SK-N-SH (cell line): ENCODE measurements around the gene DHDDS. TPM values are rescaled to one million over a fixed set of nuclear protein-coding genes. Genes with fewer than 3 reads are reported as not detected.

ENCODE experiments used
- CTCF ChIA-PET: fragments of 300-600, 350-600 bp; formaldehyde crosslinking; extraction: SDS; loops from one replicate; lab custom pipeline; 2021; lab: Yijun Ruan, JAX
- POLR2A ChIA-PET: fragments of 350-600 bp; sonication (Branson Sonifier 250); formaldehyde crosslinking; extraction: SDS; loops from one replicate; lab custom pipeline; 2020; ENCODE audit warnings: antibody characterized with exemption, inconsistent platforms; lab: Yijun Ruan, JAX
- DNase-seq: peaks from one replicate; pipeline ENCODE4 v3.0.0; 2012
- H2AFZ ChIP-seq: fragments of 200-600 bp; sonication (generic); 2 replicates; pipeline ENCODE4 v1.8.1; 2016; ENCODE audit warnings: antibody characterized with exemption, mild to moderate bottlenecking, low read depth
- H3F3A ChIP-seq: fragments of 200-600 bp; sonication (generic); replicated peaks from 2 replicates; pipeline ENCODE3; 2016; ENCODE audit warnings: antibody characterized with exemption, mild to moderate bottlenecking; ENCODE audit not compliant: insufficient read depth
- H3K27ac ChIP-seq, 2 experiments: fragments of 200-500 bp in 1 of 2; fragments of 200-600 bp in 1 of 2; sonication (Bioruptor generic) in 1 of 2; sonication (generic), shearing (Covaris generic) in 1 of 2; 2 replicates each; pipeline versions ENCODE4 v1.5.1 to v1.6.1; 2014 to 2016; ENCODE audit warnings: low read depth in 2 of 2, inconsistent platforms in 1 of 2, low read length in 1 of 2, mild to moderate bottlenecking in 1 of 2, mixed read lengths in 1 of 2
- H3K27me3 ChIP-seq: fragments of 200-600 bp; sonication (generic), shearing (Covaris generic); 2 replicates; pipeline ENCODE4 v1.6.1; 2016; ENCODE audit warnings: mixed run types; ENCODE audit not compliant: insufficient read depth
- H3K36me3 ChIP-seq, 2 experiments: fragments of 200-500 bp in 1 of 2; fragments of 200-600 bp in 1 of 2; sonication (Bioruptor generic) in 1 of 2; sonication (generic) in 1 of 2; replicated peaks in 1 of 2; 2 replicates each; pipeline versions ENCODE3 to v1.5.1; 2014 to 2016; ENCODE audit warnings: low read length in 1 of 2, mild to moderate bottlenecking in 1 of 2; ENCODE audit not compliant: insufficient read depth in 2 of 2, control insufficient read depth in 1 of 2
- H3K4me1 ChIP-seq, 2 experiments: fragments of 200-500 bp in 1 of 2; fragments of 200-600 bp in 1 of 2; sonication (Bioruptor generic) in 1 of 2; sonication (generic), shearing (Covaris generic) in 1 of 2; 2 replicates each; pipeline versions ENCODE4 v1.5.1 to v1.6.1; 2014 to 2016; ENCODE audit warnings: low read depth in 1 of 2, low read length in 1 of 2, mixed run types in 1 of 2; ENCODE audit not compliant: insufficient read depth in 2 of 2, control insufficient read depth in 1 of 2
- H3K4me2 ChIP-seq: fragments of 200-600 bp; sonication (generic), shearing (Covaris generic); 2 replicates; pipeline ENCODE4 v1.6.1; 2017; ENCODE audit warnings: mixed run types
- H3K4me3 ChIP-seq, 2 experiments: fragments of 200-500 bp in 1 of 2; fragments of 200-600 bp in 1 of 2; sonication (Bioruptor generic) in 1 of 2; sonication (generic), shearing (Covaris generic) in 1 of 2; 2 replicates each; pipeline versions ENCODE4 v1.5.1 to v1.8.1; 2014 to 2016; ENCODE audit warnings: low read depth in 2 of 2, inconsistent platforms in 1 of 2, low read length in 1 of 2, mild to moderate bottlenecking in 1 of 2, mixed read lengths in 1 of 2, moderate library complexity in 1 of 2
- H3K79me2 ChIP-seq: fragments of 200-600 bp; sonication (generic); 2 replicates; pipeline ENCODE4 v1.8.1; 2017; ENCODE audit warnings: mild to moderate bottlenecking; ENCODE audit not compliant: insufficient read depth
- H3K9ac ChIP-seq: fragments of 200-600 bp; sonication (generic); 2 replicates; pipeline ENCODE4 v1.6.1; 2017; ENCODE audit warnings: mixed run types
- H3K9me2 ChIP-seq: fragments of 200-600 bp; sonication (generic); 2 replicates; pipeline ENCODE4 v1.6.1; 2017; ENCODE audit warnings: mixed run types
- H3K9me3 ChIP-seq: fragments of 200-600 bp; sonication (generic); 2 replicates; pipeline ENCODE4 v1.6.1; 2017; ENCODE audit warnings: mixed run types, mild to moderate bottlenecking, moderate library complexity
- H4K20me1 ChIP-seq: fragments of 200-600 bp; sonication (generic); 2 replicates; pipeline ENCODE4 v1.6.1; 2017; ENCODE audit warnings: mild to moderate bottlenecking, mixed run types; ENCODE audit not compliant: insufficient read depth
- CTCF ChIP-seq: fragments of 200-600 bp; sonication (generic); IDR thresholded peaks from 2 replicates; pipeline ENCODE4 v1.6.1; 2017; ENCODE audit warnings: antibody characterized with exemption, mild to moderate bottlenecking, moderate library complexity
- ELF1 ChIP-seq: IDR thresholded peaks from 2 replicates; pipeline ENCODE4 v1.4.0; 2012
- FOXJ3 ChIP-seq: sonication (generic); formaldehyde crosslinking; IDR thresholded peaks from 2 replicates; pipeline ENCODE4 v1.5.1; 2020; ENCODE audit warnings: mild to moderate bottlenecking, missing genetic modification reagents
- GATA2 ChIP-seq: sonication (generic); formaldehyde crosslinking; IDR thresholded peaks from 2 replicates; pipeline ENCODE4 v1.5.0; 2020; ENCODE audit warnings: mild to moderate bottlenecking, missing genetic modification reagents
- JUND ChIP-seq: IDR thresholded peaks from 2 replicates; pipeline ENCODE4 v1.4.0; 2012
- NFIC ChIP-seq: IDR thresholded peaks from 2 replicates; pipeline ENCODE4 v1.4.0; 2012; ENCODE audit warnings: borderline replicate concordance
- NRF1 ChIP-seq: IDR thresholded peaks from 2 replicates; pipeline ENCODE4 v1.6.1; 2012; ENCODE audit warnings: low read depth, mild to moderate bottlenecking, low read length
- POLR2AphosphoS5 ChIP-seq: IDR thresholded peaks from 2 replicates; pipeline ENCODE4 v1.6.1; 2012; ENCODE audit warnings: low read depth, low read length
- RXRA ChIP-seq: IDR thresholded peaks from 2 replicates; pipeline ENCODE4 v1.4.0; 2012; ENCODE audit warnings: low read depth, mild to moderate bottlenecking, borderline replicate concordance
- TEAD4 ChIP-seq: IDR thresholded peaks from 2 replicates; pipeline ENCODE4 v1.4.0; 2012; ENCODE audit warnings: mild to moderate bottlenecking, borderline replicate concordance; ENCODE audit not compliant: insufficient read depth
- YY1 ChIP-seq: IDR thresholded peaks from 2 replicates; pipeline ENCODE4 v1.4.0; 2012; ENCODE audit warnings: low read depth, mild to moderate bottlenecking
- WGBS: methylation state at CpG from one replicate; pipeline ENCODE4 v1.1.6; 2017; ENCODE audit warnings: low lambda C conversion rate; 5-methylcytosine and 5-hydroxymethylcytosine counted together
- polyA plus RNA-seq, 3 experiments: library from polyadenylated mRNA; depleted of rRNA; stranded (reverse); fragments of >200 nt; gene quantifications; 2 replicates each; pipeline ENCODE4 v1.2.3, GENCODE V29; 2012
- TF ChIP-seq, protein P1 (sequence below): fragments of 150-350 bp; IDR thresholded peaks from 2 replicates; pipeline ENCODE4 v1.6.1; 2016; ENCODE audit warnings: mild to moderate bottlenecking, low read depth, low read length
- TF ChIP-seq, protein P2 (sequence below): IDR thresholded peaks from 2 replicates; pipeline ENCODE4; 2012
- TF ChIP-seq, protein P3 (sequence below): IDR thresholded peaks from 2 replicates; pipeline ENCODE4 v1.4.0; 2012; ENCODE audit warnings: low read depth, borderline replicate concordance

The DHDDS gene
- polyA plus RNA-seq, 1 of the 3 experiments (the other 2 are of a cell fraction) = 25.0 TPM

DNA sequence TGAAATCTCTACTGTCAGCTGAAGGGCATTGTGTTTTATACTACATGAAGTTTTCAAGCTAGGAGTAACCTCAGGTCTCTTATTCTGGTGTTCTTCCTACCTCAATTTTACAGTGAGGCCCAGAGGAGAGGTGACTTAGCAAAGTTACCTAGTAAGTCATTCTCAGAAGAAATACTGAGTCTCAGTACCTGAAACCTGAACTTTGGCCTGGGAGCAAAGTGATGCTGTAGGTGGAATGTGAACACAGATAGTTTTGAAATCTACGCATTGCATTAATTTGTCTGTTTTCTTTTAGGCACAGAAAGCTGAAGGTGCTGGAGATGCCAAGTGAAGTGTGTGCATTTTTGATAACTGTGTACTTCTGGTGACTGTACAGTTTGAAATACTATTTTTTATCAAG, 42.7 kb downstream of the DHDDS start:
- POLR2A ChIA-PET = interaction anchor here (1.5 kb wide), 1 partner anchor 26 kb away, joined by 4 read pairs; no protein-coding TSS in a partner anchor
- CTCF ChIA-PET = interaction anchor here (0.9 kb wide), 1 partner anchor 25 kb away, joined by 4 read pairs; no protein-coding TSS in a partner anchor
- H3F3A ChIP-seq = peaks cover 59% of the 10 kb centered on the region
- 88% methylated on average over 1 of the region's 1 CpG for WGBS
- no peaks in the 10 kb centered on the region for H3K27me3 ChIP-seq
- H3K79me2 ChIP-seq = peaks cover 34% of the 10 kb centered on the region
- H3K9me2 ChIP-seq = no peaks in the 10 kb centered on the region
- H4K20me1 ChIP-seq = peaks cover 41% of the 10 kb centered on the region
- H2AFZ ChIP-seq = no peak overlapping the region
- 0 out of 4 replicates have a peak overlapping the region, but pooled peaks of 1 of the 2 experiments have one; percentile 7 for H3K4me3 ChIP-seq
- H3K4me1 ChIP-seq = peaks cover 6 to 26% of the 10 kb centered on the region in 2 experiments; a peak in 3 of 4 replicates
- H3K4me2 ChIP-seq = peak overlapping the region; percentile 82
- TF ChIP-seq POLR2AphosphoS5 = 0 out of 2 replicates have a peak, but pooled peaks have one; percentile 3
- TF ChIP-seq, protein P1, sequence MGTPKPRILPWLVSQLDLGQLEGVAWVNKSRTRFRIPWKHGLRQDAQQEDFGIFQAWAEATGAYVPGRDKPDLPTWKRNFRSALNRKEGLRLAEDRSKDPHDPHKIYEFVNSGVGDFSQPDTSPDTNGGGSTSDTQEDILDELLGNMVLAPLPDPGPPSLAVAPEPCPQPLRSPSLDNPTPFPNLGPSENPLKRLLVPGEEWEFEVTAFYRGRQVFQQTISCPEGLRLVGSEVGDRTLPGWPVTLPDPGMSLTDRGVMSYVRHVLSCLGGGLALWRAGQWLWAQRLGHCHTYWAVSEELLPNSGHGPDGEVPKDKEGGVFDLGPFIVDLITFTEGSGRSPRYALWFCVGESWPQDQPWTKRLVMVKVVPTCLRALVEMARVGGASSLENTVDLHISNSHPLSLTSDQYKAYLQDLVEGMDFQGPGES = no peak
- H3K9ac ChIP-seq = no peak overlapping the region
- H3K9me3 ChIP-seq = no peaks in the 10 kb centered on the region
- peaks cover 40 to 43% of the 10 kb centered on the region in 2 experiments for H3K36me3 ChIP-seq
- no peak for DNase-seq
- no peak overlapping the region for H3K27ac ChIP-seq

- Histone ChIP-seq H3K9me2 (no peaks in the 10 kb centered on the region), H3K27me3 (no peaks in the 10 kb centered on the region), H3K4me3 (no peak overlapping the region), H3F3A (peaks cover 55% of the 10 kb centered on the region)
- CTCF ChIA-PET = no interaction called here
- TF ChIP-seq ELF1 (no peak), FOXJ3 (CRISPR knock-in tag) (no peak), NRF1 (no peak), NFIC (no peak), RXRA (no peak), GATA2 (no peak), POLR2AphosphoS5 (no peak), YY1 (no peak), TEAD4 (no peak), JUND (no peak), CTCF (no peak)
- TF ChIP-seq, protein P2, sequence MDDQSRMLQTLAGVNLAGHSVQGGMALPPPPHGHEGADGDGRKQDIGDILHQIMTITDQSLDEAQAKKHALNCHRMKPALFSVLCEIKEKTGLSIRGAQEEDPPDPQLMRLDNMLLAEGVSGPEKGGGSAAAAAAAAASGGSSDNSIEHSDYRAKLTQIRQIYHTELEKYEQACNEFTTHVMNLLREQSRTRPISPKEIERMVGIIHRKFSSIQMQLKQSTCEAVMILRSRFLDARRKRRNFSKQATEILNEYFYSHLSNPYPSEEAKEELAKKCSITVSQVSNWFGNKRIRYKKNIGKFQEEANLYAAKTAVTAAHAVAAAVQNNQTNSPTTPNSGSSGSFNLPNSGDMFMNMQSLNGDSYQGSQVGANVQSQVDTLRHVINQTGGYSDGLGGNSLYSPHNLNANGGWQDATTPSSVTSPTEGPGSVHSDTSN = no peak
- TF ChIP-seq, protein P3, sequence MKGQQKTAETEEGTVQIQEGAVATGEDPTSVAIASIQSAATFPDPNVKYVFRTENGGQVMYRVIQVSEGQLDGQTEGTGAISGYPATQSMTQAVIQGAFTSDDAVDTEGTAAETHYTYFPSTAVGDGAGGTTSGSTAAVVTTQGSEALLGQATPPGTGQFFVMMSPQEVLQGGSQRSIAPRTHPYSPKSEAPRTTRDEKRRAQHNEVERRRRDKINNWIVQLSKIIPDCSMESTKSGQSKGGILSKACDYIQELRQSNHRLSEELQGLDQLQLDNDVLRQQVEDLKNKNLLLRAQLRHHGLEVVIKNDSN = no peak
- TF ChIP-seq, all 33 proteins: peak for 0
- Histone ChIP-seq H3K79me2 (peaks cover 34% of the 10 kb centered on the region), H3K27ac (no peak overlapping the region), H2AFZ (no peak overlapping the region), H3K9me3 (no peaks in the 10 kb centered on the region), H3K9ac (no peak overlapping the region), H3K4me1 (peaks cover 6 to 20% of the 10 kb centered on the region in 2 experiments; a peak in 3 of 4 replicates), H3K36me3 (peaks cover 40 to 43% of the 10 kb centered on the region in 2 experiments), H3K4me2 (no peak overlapping the region), H4K20me1 (peaks cover 36% of the 10 kb centered on the region)
- 90% methylated on average over 3 of the region's 3 CpGs for WGBS
- no peak for DNase-seq
- POLR2A ChIA-PET = no interaction called here
These were observed 43.9 kb downstream of the DHDDS start for GRCh38 chr1:26475989-26476388.
